Keratinocyte (primary cell): Measurements from ENCODE around the gene LDAF1. TPM values are rescaled to one million over a fixed set of nuclear protein-coding genes. Genes with fewer than 3 reads are reported as not detected.

Experiments
- DNase-seq: peaks from one replicate; pipeline ENCODE4 v3.0.0-alpha.2; 2011; ENCODE audit warnings: low read depth, missing footprints, low spot score
- FAIRE-seq: peaks from 2 replicates; lab custom pipeline; 2011; peaks lifted over from hg19 to GRCh38; lab: Jason Lieb, UNC
- H2AFZ ChIP-seq: 2 replicates; pipeline ENCODE4 v1.6.0; 2012; ENCODE audit warnings: low read length, control low read depth, inconsistent platforms; ENCODE audit not compliant: control insufficient read depth
- H3K27ac ChIP-seq: 2 replicates; pipeline ENCODE4 v1.5.1; 2011; ENCODE audit warnings: low read length; ENCODE audit not compliant: control insufficient read depth, insufficient read depth
- H3K27me3 ChIP-seq: 3 replicates; pipeline ENCODE4 v1.6.0; 2011; ENCODE audit warnings: low read length; ENCODE audit not compliant: control insufficient read depth, insufficient read depth; ENCODE audit errors: extremely low read depth
- H3K36me3 ChIP-seq, 2 experiments: 2 replicates in 1 of 2; 3 replicates in 1 of 2; pipeline ENCODE4 v1.5.1; 2011; ENCODE audit warnings: low read length in 2 of 2, mild to moderate bottlenecking in 1 of 2; ENCODE audit not compliant: control insufficient read depth in 2 of 2, insufficient read depth in 2 of 2; ENCODE audit errors: extremely low read depth in 1 of 2
- H3K4me1 ChIP-seq: 3 replicates; pipeline ENCODE4 v1.5.1; 2011; ENCODE audit warnings: low read length; ENCODE audit not compliant: control insufficient read depth, insufficient read depth; ENCODE audit errors: extremely low read depth
- H3K4me2 ChIP-seq: 3 replicates; pipeline ENCODE4 v1.6.0; 2011; ENCODE audit warnings: low read depth, low read length; ENCODE audit not compliant: control insufficient read depth, insufficient read depth; ENCODE audit errors: extremely low read depth
- H3K4me3 ChIP-seq, 3 experiments: fragments of 200-600 bp in 1 of 3; sonication (generic) in 1 of 3; 2 replicates in 2 of 3; 3 replicates in 1 of 3; pipeline ENCODE4 v1.5.1; 2011 to 2016; ENCODE audit warnings: low read length in 3 of 3, mild to moderate bottlenecking in 3 of 3, control low read depth in 2 of 3, inconsistent platforms in 1 of 3, low read depth in 1 of 3, mixed read lengths in 1 of 3, mixed run types in 1 of 3, moderate library complexity in 1 of 3; ENCODE audit not compliant: control insufficient read depth in 2 of 3, insufficient read depth in 2 of 3; ENCODE audit errors: extremely low read depth in 1 of 3
- H3K79me2 ChIP-seq: 2 replicates; pipeline ENCODE4 v1.6.0; 2012; ENCODE audit warnings: low read length; ENCODE audit not compliant: control insufficient read depth, insufficient read depth
- H3K9ac ChIP-seq: 3 replicates; pipeline ENCODE4 v1.6.0; 2011; ENCODE audit warnings: low read length; ENCODE audit not compliant: control insufficient read depth, insufficient read depth; ENCODE audit errors: extremely low read depth
- H3K9me1 ChIP-seq: 3 replicates; pipeline ENCODE4 v1.6.0; 2011; ENCODE audit warnings: low read length; ENCODE audit not compliant: control insufficient read depth, insufficient read depth; ENCODE audit errors: extremely low read depth
- H3K9me3 ChIP-seq: 2 replicates; pipeline ENCODE4 v1.5.1; 2012; ENCODE audit warnings: low read depth, low read length; ENCODE audit not compliant: control insufficient read depth
- H4K20me1 ChIP-seq: 3 replicates; pipeline ENCODE4 v1.6.0; 2011; ENCODE audit warnings: low read length; ENCODE audit not compliant: control insufficient read depth, insufficient read depth; ENCODE audit errors: extremely low read depth
- CTCF ChIP-seq, 3 experiments: IDR thresholded peaks in 1 of 3; conservative IDR thresholded peaks in 1 of 3; optimal IDR thresholded peaks in 1 of 3; 2 replicates in 2 of 3; 3 replicates in 1 of 3; pipeline versions ENCODE3 to v1.5.1; 2011; ENCODE audit warnings: low read length in 3 of 3, mild to moderate bottlenecking in 3 of 3, moderate library complexity in 2 of 3, control low read depth in 1 of 3, inconsistent platforms in 1 of 3; ENCODE audit not compliant: insufficient read depth in 2 of 3; ENCODE audit errors: extremely low read depth in 1 of 3
- EZH2 ChIP-seq: IDR thresholded peaks from one replicate; pipeline ENCODE4 v1.6.1; 2012; ENCODE audit warnings: inconsistent platforms, mild to moderate bottlenecking, low read length, moderate library complexity
- dilution Hi-C: fragments of 300-500 bp; cut with MboI; formaldehyde crosslinking; loops from one replicate; pipeline ENCODE4 v1.7.0; 2020; ENCODE audit warnings: low sequenced_read_pairs; ENCODE audit not compliant: extremely low pct_ligation_motif_present
- polyA plus RNA-seq, 5 experiments: library from polyadenylated mRNA; depleted of rRNA in 3 of 5; stranded (reverse) in 3 of 5; stranded (forward) in 1 of 5; unstranded in 1 of 5; fragments of >200 nt; gene quantifications; 1 replicate in 1 of 5; 2 replicates in 3 of 5; 3 replicates in 1 of 5; pipeline versions ENCODE4 v1.2.1 to v1.2.3, GENCODE V29; 2011 to 2012; ENCODE audit warnings: missing spikeins in 2 of 5, low read depth in 1 of 5, low replicate concordance in 1 of 5

The LDAF1 gene
- polyA plus RNA-seq, 1 donor (not counting 4 experiments of a cell fraction or from before 2014, with no cell fraction given) = 45.4 TPM

- no peak overlapping the region for H3K4me2 ChIP-seq
- no peak for DNase-seq
Observed at GRCh38 chr16:21126518-21126917, 32.0 kb upstream of the LDAF1 start.

GRCh38 chr16:21128991-21129390 is 29.5 kb upstream of the LDAF1 start:
- Histone ChIP-seq H4K20me1 (no peaks in the 10 kb centered on the region), H3K9ac (no peak overlapping the region), H3K4me1 (no peaks in the 10 kb centered on the region), H3K79me2 (no peaks in the 10 kb centered on the region), H3K4me3 (no peak overlapping the region), H3K36me3 (no peaks in the 10 kb centered on the region), H3K27me3 (peaks cover 7% of the 10 kb centered on the region), H3K27ac (no peak overlapping the region), H3K4me2 (no peak overlapping the region), H3K9me3 (no peaks in the 10 kb centered on the region), H2AFZ (no peak overlapping the region), H3K9me1 (no peaks in the 10 kb centered on the region)
- DNase-seq (no peak), FAIRE-seq (no peak)
- dilution Hi-C loops = no loop called here
- TF ChIP-seq CTCF (optimal IDR thresholded peaks at IDR 0.05 in 1 of 3, IDR thresholded peaks at IDR 0.05 in 1 of 3, conservative IDR thresholded peaks at IDR 0.05 in 1 of 3; ENCODE audit: extremely low read depth in 1 of 3, insufficient read depth in 2 of 3, low read length in 3 of 3) (no peak), EZH2 (no peak)

More at GRCh38 chr16:21126518-21126917, 32.0 kb upstream of the LDAF1 start:
- no peaks in the 10 kb centered on the region for H4K20me1 ChIP-seq
- no peak overlapping the region for H3K27ac ChIP-seq
- dilution Hi-C loops = no loop called here
- H3K79me2 ChIP-seq = no peaks in the 10 kb centered on the region
- H3K27me3 ChIP-seq = peaks cover 7% of the 10 kb centered on the region
- H3K9ac ChIP-seq = no peak overlapping the region
- no peak for TF ChIP-seq EZH2
- no peak for TF ChIP-seq CTCF (optimal IDR thresholded peaks at IDR 0.05 in 1 of 3, IDR thresholded peaks at IDR 0.05 in 1 of 3, conservative IDR thresholded peaks at IDR 0.05 in 1 of 3; ENCODE audit: extremely low read depth in 1 of 3, insufficient read depth in 2 of 3, low read length in 3 of 3)
- no peaks in the 10 kb centered on the region for H3K4me1 ChIP-seq
- no peak overlapping the region for H3K4me3 ChIP-seq
- H3K36me3 ChIP-seq = no peaks in the 10 kb centered on the region
- H3K9me3 ChIP-seq = no peaks in the 10 kb centered on the region
- H2AFZ ChIP-seq = no peak overlapping the region
- no peaks in the 10 kb centered on the region for H3K9me1 ChIP-seq
- FAIRE-seq = no peak
